Measurements from ENCODE around the gene KCNV2. TPM values are rescaled to one million over a fixed set of nuclear protein-coding genes. Genes with fewer than 3 reads are reported as not detected.

KCNV2 gene
- polyA plus RNA-seq, 1 donor from 2014 or later: not detected

- no peak overlapping the region for H3K4me3 ChIP-seq (ENCODE audit: low read length)
- H2AFZ ChIP-seq (ENCODE audit: low read depth, low read length): no peak overlapping the region
- H3K9me2 ChIP-seq (ENCODE audit: insufficient read depth, low read length): no peaks in the 10 kb centered on the region
- H3K27me3 ChIP-seq (ENCODE audit: insufficient read depth, low read depth, low read length): no peaks in the 10 kb centered on the region
- no peaks in the 10 kb centered on the region for H3K36me3 ChIP-seq (ENCODE audit: insufficient read depth, low read length)
- no peaks in the 10 kb centered on the region for H4K20me1 ChIP-seq (ENCODE audit: insufficient read depth)
- no peaks in the 10 kb centered on the region for H3K9me3 ChIP-seq (ENCODE audit: low read length)
- H3K4me2 ChIP-seq (ENCODE audit: low read length): no peak overlapping the region
- no peak overlapping the region for H3K27ac ChIP-seq (ENCODE audit: low read length)
- H3K9ac ChIP-seq (ENCODE audit: low read length): no peak overlapping the region
- H3K79me2 ChIP-seq (replicated peaks; ENCODE audit: insufficient read depth, low read length): no peaks in the 10 kb centered on the region
- no peaks in the 10 kb centered on the region for H3F3A ChIP-seq (ENCODE audit: insufficient read depth, low read length, poor library complexity, severe bottlenecking)
- TF ChIP-seq POLR2AphosphoS5 (IDR thresholded peaks at IDR 0.05): no peak
- TF ChIP-seq MXI1 (conservative IDR thresholded peaks at IDR 0.05; ENCODE audit: poor library complexity, severe bottlenecking): no peak
Observed at GRCh38 chr9:2764353-2764752, 47.0 kb downstream of the KCNV2 start.

GRCh38 chr9:2765250-2765880 lies 48.1 kb downstream of the KCNV2 start:
- Histone ChIP-seq H4K20me1 (ENCODE audit: insufficient read depth) (no peaks in the 10 kb centered on the region), H3K27ac (ENCODE audit: low read length) (no peak overlapping the region), H3K4me3 (ENCODE audit: low read length) (no peak overlapping the region), H2AFZ (ENCODE audit: low read depth, low read length) (no peak overlapping the region), H3F3A (ENCODE audit: insufficient read depth, low read length, poor library complexity, severe bottlenecking) (no peaks in the 10 kb centered on the region), H3K79me2 (replicated peaks; ENCODE audit: insufficient read depth, low read length) (no peaks in the 10 kb centered on the region), H3K9me3 (ENCODE audit: low read length) (no peaks in the 10 kb centered on the region), H3K4me2 (ENCODE audit: low read length) (no peak overlapping the region), H3K9me2 (ENCODE audit: insufficient read depth, low read length) (no peaks in the 10 kb centered on the region), H3K9ac (ENCODE audit: low read length) (no peak overlapping the region), H3K27me3 (ENCODE audit: insufficient read depth, low read depth, low read length) (no peaks in the 10 kb centered on the region), H3K36me3 (ENCODE audit: insufficient read depth, low read length) (no peaks in the 10 kb centered on the region)
- TF ChIP-seq MXI1 (conservative IDR thresholded peaks at IDR 0.05; ENCODE audit: poor library complexity, severe bottlenecking) (no peak), POLR2AphosphoS5 (IDR thresholded peaks at IDR 0.05) (no peak), SMC3 (conservative IDR thresholded peaks at IDR 0.05; ENCODE audit: poor library complexity) (no peak), REST (IDR thresholded peaks at IDR 0.05; ENCODE audit: borderline replicate concordance) (no peak), RAD21 (conservative IDR thresholded peaks at IDR 0.05) (no peak), TAF1 (IDR thresholded peaks at IDR 0.05; ENCODE audit: low read depth) (no peak), EP300 (conservative IDR thresholded peaks at IDR 0.05; ENCODE audit: poor library complexity, severe bottlenecking) (no peak), CTCF (IDR thresholded peaks at IDR 0.05; ENCODE audit: poor library complexity, severe bottlenecking) (no peak), EZH2 (IDR thresholded peaks at IDR 0.05; ENCODE audit: borderline replicate concordance, insufficient read depth, low read length, poor library complexity, severe bottlenecking) (no peak)
